Measurements from ENCODE around the gene MAN1B1. TPM values are rescaled to one million over a fixed set of nuclear protein-coding genes. Genes with fewer than 3 reads are reported as not detected.

MAN1B1 gene
- total and polyA plus RNA-seq, 2 donors (not counting 3 experiments of a cell fraction or from before 2014, with no cell fraction given): 75.3 to 83.3 TPM

- no peaks in the 10 kb centered on the region for H3K9me1 ChIP-seq (replicated peaks; ENCODE audit: control insufficient read depth, extremely low read depth, insufficient read depth, low read length)
- H3K27ac ChIP-seq (ENCODE audit: insufficient read depth, low read depth, low read length): peak overlapping the region; percentile 40
- no peaks in the 10 kb centered on the region for H3K36me3 ChIP-seq (ENCODE audit: control insufficient read depth in 2 of 2, extremely low read depth in 1 of 2, insufficient read depth in 2 of 2, low read length in 2 of 2)
- H4K20me1 ChIP-seq (replicated peaks; ENCODE audit: control insufficient read depth, extremely low read depth, insufficient read depth, low read length): no peaks in the 10 kb centered on the region
- peaks cover 20% of the 10 kb centered on the region for H3K79me2 ChIP-seq (ENCODE audit: control insufficient read depth, insufficient read depth, low read length)
- no peaks in the 10 kb centered on the region for H3K9me3 ChIP-seq (replicated peaks; ENCODE audit: control insufficient read depth, insufficient read depth, low read length)
- H3K9ac ChIP-seq (replicated peaks; ENCODE audit: extremely low read depth, insufficient read depth, low read length): peak overlapping the region; percentile 69
- H3K4me2 ChIP-seq (ENCODE audit: insufficient read depth, low read length): peak overlapping the region; percentile 71
- TF ChIP-seq FOS (IDR thresholded peaks at IDR 0.05; ENCODE audit: borderline replicate concordance, insufficient read depth, low read length) (peak; percentile 17), MYC (IDR thresholded peaks at IDR 0.05; ENCODE audit: low read depth, low read length) (no peak), JUN (IDR thresholded peaks at IDR 0.05; ENCODE audit: borderline replicate concordance, insufficient read depth, insufficient read length, low read depth) (no peak), MAX (IDR thresholded peaks at IDR 0.05; ENCODE audit: insufficient read depth, insufficient read length) (peak; percentile 14), POLR2AphosphoS5 (IDR thresholded peaks at IDR 0.05; ENCODE audit: insufficient read depth, low read depth, low read length) (peak; percentile 92), POLR2A (IDR thresholded peaks at IDR 0.05; ENCODE audit: low read depth, low read length) (peak; percentile 94)
- ChIA-PET POLR2A (interaction anchor here (0.6 to 1.3 kb wide), 6 partner anchors 14 to 151 kb away, joined by 3 to 9 read pairs (median 4); partner anchors contain the start of genes NPDC1, TPRN and TUBB4B), CTCF (interaction anchor here (0.8 to 3.3 kb wide), 11 partner anchors 8 to 107 kb away, joined by 3 to 17 read pairs (median 4); partner anchors contain the start of genes DPP7, GRIN1 and RNF224)
- BruUV-seq (replicated peaks): no TSS peak
- intact Hi-C loops (cut with micrococcal nuclease) (loop anchor here (1.0 kb wide), 2 partner anchors 71 to 94 kb away; partner anchors contain the start of gene TPRN), dilution Hi-C loops (cut with MboI; ENCODE audit: extremely low pct_ligation_motif_present, low sequenced_read_pairs) (no loop called here)
- H2AFZ ChIP-seq (ENCODE audit: low read depth, low read length): peak overlapping the region; percentile 85
- H3K27me3 ChIP-seq (ENCODE audit: control insufficient read depth in 2 of 2, insufficient read depth in 2 of 2, low read length in 2 of 2): no peaks in the 10 kb centered on the region
- DNase-seq (ENCODE audit: low read depth, low spot score) (peak; percentile 92), FAIRE-seq (peak; percentile 93)
- peak overlapping the region; percentile 39 to 63 (median 51) for H3K4me3 ChIP-seq (replicated peaks in 1 of 3; ENCODE audit: insufficient read depth in 1 of 3, low read depth in 1 of 3, low read length in 3 of 3)
- H3K4me1 ChIP-seq (ENCODE audit: control insufficient read depth, extremely low read depth, insufficient read depth, low read length): peaks cover 26% of the 10 kb centered on the region
Observed at GRCh38 chr9:137129456-137130175, 42.8 kb downstream of the MAN1B1 start.

Data from endothelial cell of umbilical vein (primary cell).